HEK293 (cell line): ENCODE measurements around the gene PHF19.
A peak's percentile ranks its signal among the peaks of the same experiment; 100 is the strongest.

Experiments
- CTCF ChIA-PET: fragments of 350-600 bp; formaldehyde crosslinking; extraction: SDS; loops from one replicate; lab custom pipeline; 2021; ENCODE audit warnings: antibody characterized with exemption; lab: Yijun Ruan, JAX
- POLR2A ChIA-PET: fragments of 300-600 bp; formaldehyde crosslinking; extraction: SDS; loops from one replicate; lab custom pipeline; 2020; ENCODE audit warnings: antibody characterized with exemption, inconsistent platforms; lab: Yijun Ruan, JAX
- H3K27ac ChIP-seq: fragments of 200-500 bp; sonication (Bioruptor generic); 2 replicates; pipeline ENCODE4 v1.5.1; 2014; ENCODE audit warnings: low read depth, low read length, control low read depth, inconsistent platforms; ENCODE audit errors: extremely low read depth
- H3K36me3 ChIP-seq, 2 experiments: fragments of 200-500 bp in 1 of 2; sonication (Bioruptor generic) in 1 of 2; 1 replicate in 1 of 2; 2 replicates in 1 of 2; pipeline ENCODE4 v1.5.1; 2014 to 2017; ENCODE audit warnings: inconsistent platforms in 2 of 2, low read length in 2 of 2; ENCODE audit not compliant: control insufficient read depth in 2 of 2, insufficient read depth in 1 of 2
- H3K4me1 ChIP-seq: fragments of 200-500 bp; sonication (Bioruptor generic); 2 replicates; pipeline ENCODE4 v1.5.1; 2014; ENCODE audit warnings: mild to moderate bottlenecking, low read length, inconsistent platforms; ENCODE audit not compliant: control insufficient read depth, insufficient read depth
- H3K4me3 ChIP-seq: 2 replicates; pipeline ENCODE4 v1.5.1; 2011; ENCODE audit warnings: low read depth, mild to moderate bottlenecking, control low read depth, low read length, moderate library complexity
- H3K9me3 ChIP-seq: fragments of 200-500 bp; sonication (Bioruptor generic); 2 replicates; pipeline ENCODE4 v1.5.1; 2014; ENCODE audit warnings: low read depth, low read length, inconsistent platforms; ENCODE audit not compliant: control insufficient read depth, insufficient read depth
- CTCF ChIP-seq: fragments of 450-650 bp; formaldehyde crosslinking; IDR thresholded peaks from 2 replicates; pipeline ENCODE4 v1.5.1; 2016; ENCODE audit warnings: missing biosample characterization, missing genetic modification characterization
- GLIS2 ChIP-seq: fragments of 450-650 bp; formaldehyde crosslinking; IDR thresholded peaks from 2 replicates; pipeline ENCODE4 v1.5.1; 2016; ENCODE audit warnings: missing biosample characterization, missing genetic modification characterization
- ZNF132 ChIP-seq: fragments of 450-650 bp; formaldehyde crosslinking; IDR thresholded peaks from 2 replicates; pipeline ENCODE4 v1.5.1; 2017; ENCODE audit warnings: missing biosample characterization, missing genetic modification characterization, borderline replicate concordance
- ZNF157 ChIP-seq: fragments of 450-650 bp; formaldehyde crosslinking; IDR thresholded peaks from 2 replicates; pipeline ENCODE4 v1.5.1; 2016; ENCODE audit warnings: missing biosample characterization, missing genetic modification characterization
- ZNF184 ChIP-seq: fragments of 450-650 bp; IDR thresholded peaks from 2 replicates; pipeline ENCODE4 v1.5.1; 2018; ENCODE audit warnings: missing biosample characterization, mild to moderate bottlenecking, missing genetic modification characterization
- ZNF202 ChIP-seq: fragments of 450-650 bp; formaldehyde crosslinking; IDR thresholded peaks from 2 replicates; pipeline ENCODE4 v1.5.1; 2016; ENCODE audit warnings: missing biosample characterization, missing genetic modification characterization, borderline replicate concordance
- ZNF335 ChIP-seq: fragments of 450-650 bp; formaldehyde crosslinking; conservative IDR thresholded peaks from 2 replicates; pipeline ENCODE4 v1.5.1; 2016; ENCODE audit warnings: missing biosample characterization, missing genetic modification characterization
- ZNF341 ChIP-seq: fragments of 450-650 bp; formaldehyde crosslinking; IDR thresholded peaks from 2 replicates; pipeline ENCODE4; 2016; ENCODE audit warnings: low read depth, missing biosample characterization, missing genetic modification characterization
- ZNF394 ChIP-seq: fragments of 450-650 bp; formaldehyde crosslinking; IDR thresholded peaks from 2 replicates; pipeline ENCODE4 v1.5.1; 2016; ENCODE audit warnings: missing biosample characterization, missing genetic modification characterization, mild to moderate bottlenecking, moderate library complexity, borderline replicate concordance
- ZNF529 ChIP-seq: fragments of 450-650 bp; formaldehyde crosslinking; IDR thresholded peaks from 2 replicates; pipeline ENCODE4 v1.5.1; 2017; ENCODE audit warnings: missing genetic modification characterization, missing biosample characterization; ENCODE audit not compliant: insufficient replicate concordance
- ZNF530 ChIP-seq: fragments of 450-650 bp; formaldehyde crosslinking; IDR thresholded peaks from 2 replicates; pipeline ENCODE4 v1.5.1; 2016; ENCODE audit warnings: low read depth, missing biosample characterization, missing genetic modification characterization
- ZNF571 ChIP-seq: fragments of 450-650 bp; formaldehyde crosslinking; IDR thresholded peaks from 2 replicates; pipeline ENCODE4 v1.5.0; 2017; ENCODE audit warnings: missing biosample characterization, missing genetic modification characterization
- ZNF624 ChIP-seq: fragments of 450-650 bp; formaldehyde crosslinking; IDR thresholded peaks from 2 replicates; pipeline ENCODE4 v1.5.1; 2017; ENCODE audit warnings: missing biosample characterization, missing genetic modification characterization
- ZSCAN23 ChIP-seq: fragments of 450-650 bp; formaldehyde crosslinking; IDR thresholded peaks from 2 replicates; pipeline ENCODE4 v1.5.1; 2016; ENCODE audit warnings: missing biosample characterization, missing genetic modification characterization
- TF ChIP-seq, protein P1 (sequence below): fragments of 450-650 bp; IDR thresholded peaks from 2 replicates; pipeline ENCODE4 v1.5.1; 2018; ENCODE audit warnings: missing biosample characterization, mild to moderate bottlenecking, missing genetic modification characterization

Gene PHF19

DNA sequence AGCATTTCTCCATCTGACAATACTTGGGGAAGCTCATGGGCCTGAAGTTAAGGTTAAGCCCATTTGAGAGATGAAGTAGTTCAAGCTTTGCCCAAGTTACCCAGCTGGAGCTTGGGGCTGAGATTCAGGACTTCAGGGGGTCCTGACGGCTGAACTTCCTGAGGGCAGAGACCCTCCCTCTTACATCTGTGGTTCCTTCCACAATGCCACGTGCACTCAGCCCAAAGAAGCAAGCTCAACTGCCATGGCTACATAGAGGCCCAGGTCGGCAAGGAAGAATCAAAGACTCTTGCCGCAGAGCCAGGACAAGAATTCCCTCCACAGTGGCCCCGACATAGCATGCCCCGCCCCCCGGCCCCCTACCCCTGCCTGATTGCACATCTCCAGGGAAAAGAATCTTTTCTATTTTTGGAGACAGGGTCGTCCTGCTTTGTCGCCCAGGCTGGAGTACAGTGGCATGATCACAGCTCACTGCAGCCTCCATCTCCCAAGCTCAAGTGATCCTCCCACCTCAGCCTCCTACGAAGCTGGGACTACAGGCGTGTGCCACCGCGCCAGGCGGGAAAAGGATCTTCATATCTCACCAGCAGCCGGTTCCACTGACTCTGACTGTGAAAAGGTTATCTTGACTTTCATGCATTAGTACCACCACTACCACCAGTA lies 9.2 kb downstream of the PHF19 start:
- Histone ChIP-seq H3K27ac (no peak overlapping the region), H3K4me3 (no peak overlapping the region), H3K4me1 (no peaks in the 10 kb centered on the region), H3K36me3 (peaks cover 0 to 50% of the 10 kb centered on the region in 2 experiments; a peak in 2 of 3 replicates), H3K9me3 (no peaks in the 10 kb centered on the region)
- CTCF ChIA-PET = interaction anchor here (1.4 kb wide), 1 partner anchor 112 kb away, joined by 7 read pairs; no protein-coding TSS in a partner anchor
- POLR2A ChIA-PET = interaction anchor here (1.4 to 2.3 kb wide), 2 partner anchors 10 to 74 kb away, joined by 5 to 11 read pairs; partner anchors contain the start of genes FBXW2 and PHF19
- TF ChIP-seq ZNF529 (tag by site-specific recombination) (no peak), ZSCAN23 (tag by site-specific recombination) (no peak), ZNF571 (tag by site-specific recombination) (no peak), ZNF335 (tag by site-specific recombination) (0 out of 2 replicates have a peak, but pooled peaks have one; percentile 40)

DNA sequence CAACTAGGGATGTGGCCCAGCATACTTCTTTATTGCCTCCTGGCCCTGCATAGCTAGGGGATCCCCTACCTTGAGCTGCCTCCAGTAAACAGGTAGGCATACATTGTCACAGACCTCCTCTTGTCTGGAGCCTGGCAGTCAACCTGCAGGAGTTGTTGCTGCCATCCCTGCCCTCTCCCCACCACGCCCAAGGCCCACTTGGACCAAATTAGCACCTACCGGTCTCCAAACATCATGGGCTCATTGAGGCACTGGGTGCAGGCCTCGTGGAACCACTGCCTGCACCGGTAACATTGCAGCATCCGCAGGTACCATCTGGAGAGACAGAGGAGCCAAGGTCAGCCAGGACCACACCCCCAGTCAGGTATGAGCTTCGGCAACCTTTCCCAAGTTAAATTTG lies 10.3 kb downstream of the PHF19 start:
- Histone ChIP-seq H3K4me1 (no peaks in the 10 kb centered on the region), H3K4me3 (no peak overlapping the region), H3K27ac (no peak overlapping the region), H3K36me3 (peaks cover 0 to 54% of the 10 kb centered on the region in 2 experiments; a peak in 1 of 3 replicates), H3K9me3 (no peaks in the 10 kb centered on the region)
- ChIA-PET CTCF (no interaction called here), POLR2A (no interaction called here)
- TF ChIP-seq ZNF184 = no peak
- TF ChIP-seq ZNF202 (tag by site-specific recombination) = no peak

- ChIA-PET CTCF (interaction anchor here (0.7 kb wide), 1 partner anchor 71 kb away, joined by 3 read pairs; no protein-coding TSS in a partner anchor), POLR2A (interaction anchor here (0.6 kb wide), 1 partner anchor 346 kb away, joined by 3 read pairs; no protein-coding TSS in a partner anchor)
Measured at GRCh38 chr9:120865809-120866208, 11.2 kb downstream of the PHF19 start.

More at GRCh38 chr9:120865809-120866208, 11.2 kb downstream of the PHF19 start:
- no peaks in the 10 kb centered on the region for H3K9me3 ChIP-seq
- no peaks in the 10 kb centered on the region for H3K4me1 ChIP-seq
- H3K4me3 ChIP-seq = no peak overlapping the region
- no peak overlapping the region for H3K27ac ChIP-seq
- TF ChIP-seq ZNF624 (tag by site-specific recombination) (no peak), ZNF157 (tag by site-specific recombination) (no peak), CTCF (tag by site-specific recombination) (no peak), ZNF132 (tag by site-specific recombination) (no peak), GLIS2 (no peak), ZNF341 (peak; percentile 50), ZNF394 (tag by site-specific recombination) (peak; percentile 42; the same call in 1 of the 2 replicates), ZNF530 (tag by site-specific recombination) (no peak)
- TF ChIP-seq, protein P1, sequence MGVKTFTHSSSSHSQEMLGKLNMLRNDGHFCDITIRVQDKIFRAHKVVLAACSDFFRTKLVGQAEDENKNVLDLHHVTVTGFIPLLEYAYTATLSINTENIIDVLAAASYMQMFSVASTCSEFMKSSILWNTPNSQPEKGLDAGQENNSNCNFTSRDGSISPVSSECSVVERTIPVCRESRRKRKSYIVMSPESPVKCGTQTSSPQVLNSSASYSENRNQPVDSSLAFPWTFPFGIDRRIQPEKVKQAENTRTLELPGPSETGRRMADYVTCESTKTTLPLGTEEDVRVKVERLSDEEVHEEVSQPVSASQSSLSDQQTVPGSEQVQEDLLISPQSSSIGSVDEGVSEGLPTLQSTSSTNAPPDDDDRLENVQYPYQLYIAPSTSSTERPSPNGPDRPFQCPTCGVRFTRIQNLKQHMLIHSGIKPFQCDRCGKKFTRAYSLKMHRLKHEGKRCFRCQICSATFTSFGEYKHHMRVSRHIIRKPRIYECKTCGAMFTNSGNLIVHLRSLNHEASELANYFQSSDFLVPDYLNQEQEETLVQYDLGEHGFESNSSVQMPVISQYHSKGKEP = no peak
- H3K36me3 ChIP-seq = peaks cover 0 to 63% of the 10 kb centered on the region in 2 experiments; a peak in 1 of 3 replicates
